D721Med (cell line): ENCODE measurements around the gene HDAC1.
"Not testable (repeated sequence)": the region's sequence is repeated elsewhere in the genome, so short reads cannot be mapped to it uniquely, and the experiment has no call there.

ENCODE experiments used
- DNase-seq: peaks from one replicate; pipeline ENCODE4 v3.0.0; 2011; ENCODE audit warnings: low spot score; ENCODE audit not compliant: insufficient read length
- FAIRE-seq: peaks from 2 replicates; lab custom pipeline; 2011; peaks lifted over from hg19 to GRCh38; lab: Jason Lieb, UNC
- CTCF ChIP-seq: IDR thresholded peaks from 2 replicates; pipeline ENCODE4 v1.5.1; 2012; ENCODE audit warnings: mild to moderate bottlenecking, control low read depth; ENCODE audit not compliant: insufficient read depth; ENCODE audit errors: missing control alignments

HDAC1 gene

GRCh38 chr1:32250893-32251716, 40.8 kb upstream of the HDAC1 start, which contains the start of gene LCK:
Gene LCK, plus strand, starts transcription at chr1:32251265. Its CDS starts 23,065 bp downstream, at chr1:32274330.
- FAIRE-seq, result no peak
- no peak for TF ChIP-seq CTCF
- no peak for DNase-seq

GRCh38 chr1:32255072-32256071, 36.5 kb upstream of the HDAC1 start:
- FAIRE-seq, result no peak
- TF ChIP-seq CTCF, result no peak
- no peak for DNase-seq

GRCh38 chr1:32256473-32257226, 35.2 kb upstream of the HDAC1 start:
- TF ChIP-seq CTCF, result no peak
- FAIRE-seq, result no peak
- DNase-seq, result no peak

- no peak for FAIRE-seq
- no peak for DNase-seq
- TF ChIP-seq CTCF, result no peak
These were observed 34.7 kb upstream of the HDAC1 start for GRCh38 chr1:32257227-32257508.

GRCh38 chr1:32263236-32263593, 28.7 kb upstream of the HDAC1 start:
- FAIRE-seq, DNase-seq: not testable (repeated sequence)

GRCh38 chr1:32263744-32264143, 28.1 kb upstream of the HDAC1 start:
- DNase-seq, result no peak
- TF ChIP-seq CTCF, result no peak
- no peak for FAIRE-seq

- no peak for TF ChIP-seq CTCF
- FAIRE-seq, result no peak
These were observed 26.0 kb upstream of the HDAC1 start for GRCh38 chr1:32265846-32266245.

More at GRCh38 chr1:32265846-32266245, 26.0 kb upstream of the HDAC1 start:
- no peak for DNase-seq
